HG03469 (cell line): Measurements from ENCODE around the gene BMF.
"Not testable (repeated sequence)": the region's sequence is repeated elsewhere in the genome, so short reads cannot be mapped to it uniquely, and the experiment has no call there.

Experiments
- ATAC-seq: cut with Tn5 transposase; IDR thresholded peaks from one replicate; pipeline ENCODE4 v1.9.1; 2021; ENCODE audit warnings: mild to moderate bottlenecking, moderate library complexity, moderate number of reproducible peaks; ENCODE audit not compliant: unreplicated experiment

BMF gene

GRCh38 chr15:40088929-40089755 is 19.5 kb downstream of the BMF start:
- no peak for ATAC-seq

DNA sequence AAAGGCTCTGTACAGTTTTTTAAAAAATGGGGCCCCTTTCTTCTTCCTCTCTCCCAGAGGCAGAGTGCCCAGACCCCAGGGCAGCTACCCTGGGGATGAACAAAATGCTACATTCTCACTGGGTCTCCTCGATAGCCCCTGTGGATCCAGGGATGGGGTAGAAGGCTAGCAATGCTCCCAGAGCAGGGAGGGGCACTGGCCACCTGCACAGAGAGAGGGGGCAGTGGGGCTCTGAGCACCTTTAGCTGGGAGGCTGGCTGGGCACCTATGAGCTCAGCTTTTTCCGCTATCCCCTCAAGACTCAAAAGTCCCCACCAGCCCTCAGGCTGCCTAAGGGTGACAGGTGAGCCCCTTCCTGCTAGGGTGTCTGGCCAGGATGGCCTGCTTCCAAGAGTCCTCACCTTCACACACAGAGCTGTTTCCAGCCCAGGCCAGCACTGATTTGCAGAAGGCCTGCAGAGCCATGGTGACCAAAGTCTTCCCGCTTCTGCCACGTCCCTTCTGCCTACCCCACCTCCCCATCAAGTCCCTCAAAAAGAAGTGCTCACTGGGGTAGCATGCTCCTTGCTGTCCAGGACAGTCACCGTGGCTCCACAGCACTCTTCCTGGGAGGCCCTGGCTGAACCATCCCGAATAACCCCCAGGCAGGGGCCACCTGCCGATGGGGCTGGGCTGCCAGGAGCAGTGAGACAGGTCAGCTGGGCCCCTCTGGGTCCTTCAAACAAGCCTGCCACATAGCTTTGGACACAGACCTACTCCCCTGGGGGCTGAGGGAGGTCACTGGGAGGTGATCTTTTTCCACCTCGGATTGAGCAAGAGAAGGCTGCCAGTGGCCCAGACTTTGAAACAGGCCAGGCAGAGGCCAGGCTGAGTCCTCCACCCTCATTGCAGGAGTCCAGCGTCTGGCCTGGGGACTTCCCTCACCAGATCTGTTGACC is 20.4 kb downstream of the BMF start:
- no peak for ATAC-seq

DNA sequence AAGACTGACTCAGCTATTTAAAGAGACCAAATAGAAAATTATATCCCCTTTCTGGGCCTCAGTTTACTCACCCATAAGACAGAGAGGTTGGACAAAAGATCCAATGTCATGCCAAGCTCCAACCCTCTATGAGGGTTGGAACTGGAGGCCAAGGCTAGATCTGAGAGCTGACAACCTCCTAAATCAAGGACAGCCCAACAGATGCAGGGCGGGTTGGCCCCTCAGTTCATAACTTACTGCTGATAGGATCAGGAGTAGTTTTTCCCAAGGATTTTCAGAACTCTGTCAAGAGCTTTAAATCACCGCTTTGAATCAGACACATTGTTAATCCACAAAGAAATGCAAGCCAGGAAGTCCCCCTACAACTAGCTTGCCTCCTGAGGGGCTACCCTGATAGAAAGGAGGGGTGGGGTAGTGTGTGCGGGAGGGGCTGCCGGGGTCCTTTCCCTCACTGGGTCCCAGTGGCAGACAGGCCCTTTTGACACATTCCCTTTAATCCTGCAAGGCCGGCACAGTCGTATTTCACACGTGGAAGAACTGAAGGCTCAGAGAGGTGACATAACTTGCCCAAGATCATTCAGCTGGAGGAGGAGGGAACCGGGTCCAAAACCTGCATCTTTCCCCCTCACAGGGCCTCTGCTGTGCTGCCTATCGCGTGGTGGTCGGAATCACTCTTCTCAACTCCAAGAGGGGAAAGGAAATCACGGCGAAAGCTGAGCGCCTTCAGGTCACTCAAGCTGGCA is 21.4 kb downstream of the BMF start:
- no peak for ATAC-seq

- no peak for ATAC-seq
Measured at GRCh38 chr15:40085266-40085665, 23.4 kb downstream of the BMF start.

DNA sequence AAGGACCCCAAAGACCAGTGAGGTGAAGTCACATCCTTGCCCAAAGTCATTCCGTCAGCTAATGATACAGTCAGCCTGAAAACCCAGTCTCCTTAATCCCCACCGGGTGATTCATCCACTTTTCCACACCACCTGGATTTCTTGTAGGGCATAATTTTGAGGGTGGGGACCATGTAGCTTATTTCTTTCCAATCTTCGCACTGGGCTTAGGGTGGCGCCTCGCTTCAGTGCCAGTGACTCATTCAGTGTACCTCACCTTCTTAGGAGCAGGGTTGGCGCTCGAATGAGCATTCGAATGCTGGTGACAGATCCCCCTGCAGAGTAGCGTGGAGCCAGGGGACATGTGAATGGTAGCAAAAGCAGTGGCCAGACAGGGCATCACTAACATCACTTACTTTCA is 24.0 kb downstream of the BMF start:
- no peak for ATAC-seq

DNA sequence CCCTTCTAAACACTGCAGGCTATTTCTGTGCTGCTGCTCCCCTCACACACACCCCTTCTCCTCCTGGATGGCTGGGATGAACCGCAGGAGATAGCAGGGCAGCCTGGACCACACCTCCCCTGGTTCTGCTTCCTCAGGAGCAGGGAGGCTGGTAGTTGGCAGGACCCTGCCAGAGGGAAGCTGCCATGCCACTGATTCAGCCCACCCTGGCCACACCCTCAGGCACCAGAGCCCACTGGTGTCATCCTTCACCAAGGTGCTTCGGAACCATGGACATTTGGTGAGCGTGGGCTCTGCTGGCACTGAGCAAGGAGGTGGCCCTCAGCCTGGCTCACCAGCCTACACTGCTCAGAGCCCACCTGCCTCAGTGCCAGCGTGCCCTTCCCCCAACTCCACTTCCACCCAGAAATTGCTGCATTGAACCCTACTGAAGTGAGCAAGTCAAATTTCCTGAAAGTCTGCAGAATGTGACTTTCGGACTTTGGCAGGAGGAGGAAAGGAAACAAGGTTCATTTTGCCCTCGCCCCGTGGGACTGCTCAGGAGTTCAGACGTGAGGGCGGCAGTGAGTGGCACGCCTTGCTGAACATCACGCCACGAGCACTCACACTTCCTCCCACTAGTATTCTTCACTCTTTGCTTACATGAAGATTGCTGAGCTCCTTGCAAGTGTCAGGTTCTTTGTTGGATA is 26.3 kb downstream of the BMF start:
- ATAC-seq: no peak

- no peak for ATAC-seq
Measured at GRCh38 chr15:40081691-40082194, 26.9 kb downstream of the BMF start.

DNA sequence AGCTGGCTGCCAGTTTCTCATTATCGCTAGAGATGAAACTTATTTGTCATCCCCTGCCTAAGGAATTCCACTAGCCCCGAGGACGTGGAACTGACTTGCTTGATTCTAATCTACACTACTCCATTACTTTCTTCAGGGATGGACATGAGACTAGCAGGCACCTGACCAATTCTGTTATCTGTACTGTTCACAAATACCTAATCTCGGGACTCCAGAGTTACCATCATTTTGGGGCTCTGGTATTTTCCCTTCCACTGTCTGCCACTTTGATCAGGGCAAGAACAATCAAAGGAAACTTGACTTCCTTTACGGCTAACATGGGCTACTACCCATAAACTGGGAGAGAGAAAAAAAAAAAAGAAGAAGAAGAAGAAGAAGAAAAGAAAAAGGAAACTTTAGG is 27.8 kb downstream of the BMF start:
- ATAC-seq: no peak

- no peak for ATAC-seq
Measured at GRCh38 chr15:40080104-40080503, 28.6 kb downstream of the BMF start.

DNA sequence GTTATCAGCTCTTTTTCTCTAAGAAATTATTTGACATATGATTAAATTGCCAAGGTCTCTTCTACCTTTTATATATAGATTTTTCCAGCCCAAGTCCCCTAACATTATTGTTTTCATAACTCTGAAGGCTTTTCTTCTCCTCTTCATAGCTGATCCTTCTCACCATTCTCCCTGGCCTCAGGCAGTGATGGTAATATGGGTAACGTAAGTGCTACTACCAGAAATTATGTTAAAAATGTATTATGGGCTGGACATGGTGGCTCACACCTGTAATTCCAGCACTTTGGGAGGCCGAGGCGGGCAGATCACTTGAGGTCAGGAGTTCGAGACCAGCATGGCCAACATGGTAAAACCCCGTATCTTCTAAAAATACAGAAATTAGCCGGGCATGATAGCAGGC is 29.2 kb downstream of the BMF start:
- ATAC-seq: no peak

DNA sequence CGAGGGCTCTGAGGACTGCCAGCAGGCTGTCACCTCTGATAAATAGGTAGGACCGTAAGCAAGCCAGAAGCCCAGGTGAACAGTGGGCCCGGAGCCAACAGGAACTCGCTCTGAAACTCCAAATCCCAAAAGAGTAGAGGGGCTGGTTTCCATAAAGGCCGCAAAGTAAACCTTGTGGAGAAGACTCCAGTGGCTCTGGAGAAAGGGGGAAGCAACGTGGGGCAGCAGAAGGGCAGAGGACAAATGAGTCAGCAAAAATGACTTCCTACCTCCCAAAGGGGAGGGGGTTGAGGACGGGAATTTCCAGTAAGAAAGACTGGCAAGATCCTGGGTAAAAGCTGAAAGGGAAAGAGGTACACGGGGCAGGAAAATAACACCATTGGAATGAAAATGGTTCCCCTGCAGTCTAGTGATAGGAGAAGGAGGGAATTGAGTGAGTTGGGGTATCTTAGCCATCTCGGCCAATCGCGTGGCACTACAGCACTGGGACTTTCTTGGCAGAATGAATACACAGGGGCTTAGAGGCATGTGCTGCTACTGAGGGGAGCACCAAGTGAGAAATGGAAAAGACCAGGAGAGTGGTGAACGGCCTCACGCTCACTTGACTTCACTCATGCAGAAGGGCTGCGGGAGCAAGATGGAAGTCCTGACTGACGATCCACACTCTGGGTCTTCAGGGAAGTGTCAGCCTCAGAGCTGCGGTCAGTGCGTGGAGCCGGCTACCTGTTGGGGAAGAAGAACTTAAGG is 33.2 kb downstream of the BMF start:
- no peak for ATAC-seq

DNA sequence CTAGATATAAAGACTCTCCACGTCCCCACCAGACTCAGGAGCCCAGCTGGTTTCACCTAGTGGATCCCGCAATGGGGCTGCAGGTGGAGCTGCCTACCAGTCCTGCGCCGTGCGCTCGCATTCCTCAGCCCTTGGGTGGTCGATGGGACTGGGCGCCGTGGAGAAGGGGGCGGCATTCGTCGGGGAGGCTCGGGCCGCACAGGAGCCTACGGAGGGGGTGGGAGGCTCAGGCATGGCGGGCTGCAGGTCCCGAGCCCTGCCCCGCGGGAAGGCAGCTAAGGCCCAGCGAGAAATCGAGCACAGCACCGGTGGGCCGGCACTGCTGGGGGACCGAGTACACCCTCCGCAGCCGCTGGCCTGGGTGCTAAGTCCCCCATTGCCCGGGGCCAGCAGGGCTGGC is 34.0 kb downstream of the BMF start:
- ATAC-seq: not testable (repeated sequence)

GRCh38 chr15:40073716-40074490 is 34.8 kb downstream of the BMF start:
- not testable (repeated sequence) for ATAC-seq

DNA sequence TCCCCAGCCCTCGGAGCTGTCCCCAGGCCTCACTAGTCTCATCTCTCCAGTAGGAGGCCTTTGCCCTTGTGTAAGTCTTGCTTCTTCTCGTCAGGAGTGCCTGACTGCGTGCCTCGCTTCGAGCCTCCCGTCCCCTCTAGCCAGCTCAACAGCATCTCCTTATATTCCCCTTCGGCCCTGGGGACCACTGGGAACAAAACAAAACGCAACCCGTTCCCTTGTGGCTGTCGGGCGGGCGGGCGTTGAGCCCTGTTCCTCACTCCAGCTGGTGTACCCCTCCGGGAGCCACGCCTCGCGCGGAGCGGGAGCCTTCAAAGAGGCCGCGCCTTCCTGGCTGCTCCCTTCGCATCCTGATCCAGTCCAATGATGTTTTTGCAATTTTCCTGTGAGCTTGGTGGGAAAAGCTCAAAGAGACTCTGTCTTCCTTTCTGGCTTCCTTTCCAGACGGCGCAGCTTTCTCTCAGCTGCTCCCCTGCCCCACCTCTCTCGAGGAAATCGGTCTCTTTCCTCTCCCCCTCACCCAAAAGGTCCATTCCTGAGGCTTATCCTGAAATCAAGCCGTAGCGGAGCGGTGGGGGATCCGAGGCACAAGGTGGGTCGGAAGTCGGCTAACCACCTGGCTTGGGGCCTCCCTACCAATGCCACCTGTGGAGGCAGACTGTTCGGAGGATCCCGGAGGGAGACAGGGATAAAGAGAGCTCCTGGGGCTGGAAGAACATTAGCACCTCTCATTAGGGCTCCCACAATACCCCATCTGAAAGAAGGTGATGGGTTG is 36.3 kb downstream of the BMF start:
- no peak for ATAC-seq

DNA sequence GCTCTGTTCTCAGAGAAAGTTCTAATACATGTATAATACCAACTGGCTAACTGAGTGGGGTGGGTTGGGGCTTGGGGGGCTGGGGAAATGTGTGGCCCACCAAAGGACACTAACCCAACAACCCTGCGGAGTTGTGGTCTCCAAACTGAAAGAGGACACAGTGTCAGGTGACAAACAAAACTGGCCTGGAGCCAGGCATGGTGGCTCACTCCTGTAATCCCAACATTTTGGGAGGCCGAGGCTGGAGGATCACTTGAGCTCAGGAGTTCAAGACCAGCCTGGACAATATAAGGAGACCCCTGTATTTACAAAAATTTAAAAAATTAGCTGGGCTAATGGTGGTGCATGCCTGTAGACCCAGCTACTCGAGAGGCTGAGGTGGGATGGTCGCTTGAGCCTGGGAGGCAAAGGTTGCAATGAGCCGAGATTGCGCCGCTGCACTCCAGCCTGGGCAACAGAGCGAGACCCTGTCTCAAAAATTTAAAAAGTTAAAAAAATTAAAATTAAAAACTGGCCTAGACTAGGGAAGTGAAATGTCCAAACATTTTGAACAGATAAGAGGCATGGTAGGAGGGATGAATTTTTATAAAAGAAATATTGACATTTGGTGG is 38.0 kb downstream of the BMF start:
- ATAC-seq: no peak

DNA sequence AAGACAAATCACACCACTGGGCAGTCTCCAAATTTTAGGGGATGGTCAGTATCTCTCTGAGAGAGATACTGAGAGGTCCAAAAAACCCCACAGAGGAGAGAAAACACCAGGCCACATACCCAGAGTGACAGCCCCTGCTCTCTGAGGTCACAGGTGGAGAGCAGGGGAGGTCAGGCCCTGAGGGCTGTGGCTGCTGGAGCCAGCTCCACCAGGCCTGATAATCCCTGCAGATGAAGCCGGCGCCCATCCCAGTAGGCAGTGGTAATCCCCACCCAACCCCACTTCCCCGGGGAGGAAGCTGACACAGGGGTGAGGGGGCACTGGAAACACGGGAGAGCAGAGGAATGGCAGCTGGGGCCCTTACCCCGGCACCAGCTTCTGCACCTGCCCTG is 38.5 kb downstream of the BMF start:
- no peak for ATAC-seq

DNA sequence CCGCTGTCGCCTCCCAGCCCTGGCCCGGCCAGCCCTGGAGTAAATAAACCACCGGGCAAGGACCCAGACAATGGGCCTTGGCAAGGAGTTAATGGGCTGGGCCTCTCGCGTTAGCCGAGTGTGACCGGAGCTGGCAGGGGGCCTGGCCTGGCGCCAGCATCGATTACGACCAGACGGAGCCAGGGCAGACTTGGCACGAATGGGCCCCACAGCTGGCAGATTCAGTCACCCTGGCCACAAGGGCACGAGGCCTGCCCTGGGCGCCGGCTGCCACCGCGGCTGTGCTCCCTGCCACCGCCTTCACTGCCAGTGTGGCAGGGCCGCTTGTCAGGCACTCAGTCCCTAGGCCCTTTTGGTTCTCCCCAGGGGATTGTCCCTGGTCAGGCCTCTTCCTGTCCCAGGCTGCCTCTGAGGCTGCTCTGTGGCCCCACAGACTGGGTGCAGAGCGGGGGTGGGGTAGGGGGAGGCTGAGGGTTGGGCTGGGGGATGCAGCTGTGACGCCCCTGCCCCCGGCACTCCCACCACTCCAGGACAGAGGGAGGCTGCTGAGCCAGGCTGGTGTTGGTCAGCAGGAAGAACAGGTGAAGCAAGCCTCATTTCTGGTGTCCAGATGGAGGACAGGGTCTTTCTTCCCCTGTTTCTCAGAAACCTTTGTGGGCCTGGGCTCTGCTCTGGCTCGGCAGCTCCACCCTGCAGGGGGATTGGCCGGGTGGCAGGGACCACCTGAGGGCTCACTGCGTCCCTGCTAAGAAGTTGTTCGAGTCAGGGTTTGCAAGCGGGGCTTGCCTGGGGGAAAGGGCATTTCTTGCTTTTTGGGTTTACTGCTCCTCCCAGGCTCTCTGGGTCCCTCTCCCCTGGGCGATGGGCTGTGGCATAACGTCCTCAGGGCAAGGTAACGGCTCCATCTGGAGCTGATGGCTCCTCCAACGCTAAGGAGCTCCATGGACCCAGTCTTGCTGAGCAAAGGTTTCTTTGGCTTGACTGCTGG is 39.2 kb downstream of the BMF start:
- ATAC-seq: no peak
